Measurements from ENCODE around the gene VWA2. TPM values are rescaled to one million over a fixed set of nuclear protein-coding genes. Genes with fewer than 3 reads are reported as not detected.
A peak's percentile ranks its signal among the peaks of the same experiment; 100 is the strongest.

VWA2 gene
- total RNA-seq, 1 experiment from 2014 or later: not detected

GRCh38 chr10:114246679-114247305, 7.7 kb downstream of the VWA2 start:
- DNase-seq (ENCODE audit: low read depth): no peak

- no peak for DNase-seq (ENCODE audit: low read depth)
These were observed 11.2 kb downstream of the VWA2 start for GRCh38 chr10:114250236-114250635.

GRCh38 chr10:114250716-114251115, 11.7 kb downstream of the VWA2 start:
- no peak for DNase-seq (ENCODE audit: low read depth)

- DNase-seq (ENCODE audit: low read depth): no peak
These were observed 13.0 kb downstream of the VWA2 start for GRCh38 chr10:114252092-114252491.

DNA sequence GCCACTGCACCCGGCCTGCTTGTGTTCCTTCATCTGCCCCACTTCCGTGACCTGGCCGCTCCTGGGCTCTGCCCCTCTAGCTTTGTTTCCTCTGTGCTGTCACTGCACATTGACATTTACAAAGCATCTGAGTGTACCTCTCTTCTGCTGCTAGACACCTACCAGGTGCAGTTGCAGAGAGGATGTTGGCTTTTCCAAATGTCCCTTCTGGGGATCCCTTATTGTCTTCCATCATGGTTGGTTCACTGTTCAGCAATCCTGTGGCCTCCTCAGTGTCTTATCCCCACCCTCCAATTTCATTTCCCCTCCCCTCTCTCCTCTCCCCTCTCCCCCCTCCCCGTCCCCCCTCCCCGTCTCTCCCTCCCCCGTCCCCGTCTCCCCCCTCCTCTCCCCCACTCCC, 13.8 kb downstream of the VWA2 start:
- DNase-seq (ENCODE audit: low read depth): no peak

- no peak for DNase-seq (ENCODE audit: low read depth)
These were observed 16.2 kb downstream of the VWA2 start for GRCh38 chr10:114255227-114255626.

DNA sequence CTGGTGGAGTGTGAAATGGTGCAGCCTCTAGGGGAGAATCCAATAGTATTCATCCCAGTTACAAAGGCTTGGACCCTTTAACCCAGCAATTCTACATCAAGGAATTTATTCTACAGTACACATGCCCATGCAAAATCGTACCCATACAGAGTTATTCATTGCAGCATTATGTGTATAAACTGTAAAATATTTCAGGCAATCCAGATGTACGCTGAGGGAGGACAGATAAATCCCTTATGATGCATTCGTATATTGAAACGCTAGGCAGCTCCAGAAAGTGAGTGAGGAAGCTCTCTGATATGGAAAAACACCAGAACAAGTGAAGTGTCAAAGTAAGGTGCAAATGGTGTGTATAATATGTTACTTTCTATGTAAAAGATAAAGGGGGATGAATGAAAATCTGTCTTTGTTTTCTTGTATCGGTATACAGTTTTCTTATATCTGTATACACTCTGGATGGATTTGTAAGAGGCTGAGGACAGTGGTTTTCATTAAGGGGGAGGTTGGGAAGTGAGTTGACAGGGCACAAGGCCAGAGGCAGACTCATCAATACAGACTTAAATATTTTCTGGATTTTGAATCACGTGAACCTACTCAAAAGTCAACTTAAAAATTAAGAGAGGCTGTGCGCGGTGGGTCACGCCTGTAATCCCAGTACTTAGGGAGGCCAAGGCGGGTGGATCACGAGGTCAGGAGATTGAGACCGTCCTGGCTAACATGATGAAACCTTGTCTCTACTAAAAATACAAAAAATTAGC, 17.1 kb downstream of the VWA2 start:
- no peak for DNase-seq (ENCODE audit: low read depth)

- no peak for DNase-seq (ENCODE audit: low read depth)
These were observed 17.8 kb downstream of the VWA2 start for GRCh38 chr10:114256822-114257221.

GRCh38 chr10:114257498-114257897, 18.4 kb downstream of the VWA2 start:
- DNase-seq (ENCODE audit: low read depth): no peak

- DNase-seq (ENCODE audit: low read depth): no peak
These were observed 19.3 kb downstream of the VWA2 start for GRCh38 chr10:114258274-114258840.

DNA sequence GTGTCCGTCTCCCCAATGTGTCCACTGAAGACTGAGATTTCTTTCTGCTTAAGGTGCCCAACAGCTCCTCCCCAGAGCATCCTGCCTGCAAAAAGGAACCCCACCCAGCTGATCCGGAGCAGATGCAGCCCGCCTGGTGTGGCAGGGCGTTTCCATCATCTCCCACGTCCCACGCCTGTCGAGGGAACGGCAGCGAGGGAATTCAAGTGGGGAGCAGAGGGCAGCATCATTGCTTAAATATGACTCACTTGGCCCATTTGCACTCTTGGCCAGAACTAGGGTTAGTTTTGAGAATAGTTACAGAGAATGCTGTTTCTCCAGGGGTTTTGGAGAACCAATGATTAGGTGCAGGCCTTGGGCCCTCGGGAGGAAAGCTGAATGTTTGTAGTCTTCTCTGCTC, 20.8 kb downstream of the VWA2 start:
- DNase-seq (ENCODE audit: low read depth): peak; percentile 12

DNA sequence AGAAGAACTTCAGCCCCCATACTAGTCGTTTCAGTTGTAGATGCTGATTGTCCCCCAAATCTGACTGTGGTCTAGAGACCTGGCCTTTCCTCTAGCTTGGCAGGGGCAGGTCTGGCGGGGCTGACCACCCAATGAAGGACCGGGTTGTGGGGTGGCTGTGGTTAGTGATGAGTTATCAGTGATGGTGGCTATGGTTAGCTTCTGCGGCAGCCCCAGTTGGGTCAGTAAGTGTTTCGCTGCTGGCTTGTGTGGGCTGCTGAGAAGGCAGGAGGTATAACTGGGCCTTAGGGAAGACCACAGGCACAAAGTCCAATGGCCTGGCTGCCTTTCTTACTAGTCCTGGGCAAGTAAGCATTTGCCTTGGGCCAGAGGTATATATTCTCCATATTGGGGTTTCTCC, 21.3 kb downstream of the VWA2 start:
- no peak for DNase-seq (ENCODE audit: low read depth)

- peak; percentile 41 for DNase-seq (ENCODE audit: low read depth)
These were observed 22.0 kb downstream of the VWA2 start for GRCh38 chr10:114261076-114261475.

GRCh38 chr10:114262496-114262895, 23.4 kb downstream of the VWA2 start:
- no peak for DNase-seq (ENCODE audit: low read depth)

DNA sequence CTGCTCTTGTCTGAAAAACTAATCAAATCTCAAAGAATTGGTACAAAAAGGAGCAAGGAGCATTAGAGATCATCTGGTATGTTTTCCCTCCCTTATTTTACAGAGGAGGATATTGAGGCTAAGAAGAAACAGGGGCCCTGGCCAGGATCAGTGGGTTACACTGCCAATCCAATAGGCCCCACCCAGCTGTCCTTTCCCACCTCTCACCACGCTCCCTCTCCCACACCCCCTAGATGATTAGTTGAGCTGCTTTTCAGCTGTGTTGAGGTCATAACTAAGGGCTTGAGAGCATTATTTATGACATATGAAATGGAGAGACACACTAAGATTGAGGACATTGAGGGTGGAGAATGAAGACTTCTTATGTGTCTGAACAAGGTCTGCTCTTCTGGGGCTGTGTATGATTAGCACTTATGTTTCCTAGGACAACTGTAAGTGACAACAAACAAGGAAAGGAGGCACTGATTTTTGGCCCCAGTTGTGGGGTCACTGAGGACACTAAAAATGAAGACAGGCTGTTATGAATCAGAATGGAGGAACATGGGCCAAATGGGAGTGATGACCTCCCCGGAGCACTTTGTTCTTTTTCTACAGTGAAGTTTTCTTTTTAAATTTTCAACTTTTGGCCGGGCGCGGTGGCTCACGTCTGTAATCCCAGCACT, 26.5 kb downstream of the VWA2 start:
- DNase-seq (ENCODE audit: low read depth): no peak

DNA sequence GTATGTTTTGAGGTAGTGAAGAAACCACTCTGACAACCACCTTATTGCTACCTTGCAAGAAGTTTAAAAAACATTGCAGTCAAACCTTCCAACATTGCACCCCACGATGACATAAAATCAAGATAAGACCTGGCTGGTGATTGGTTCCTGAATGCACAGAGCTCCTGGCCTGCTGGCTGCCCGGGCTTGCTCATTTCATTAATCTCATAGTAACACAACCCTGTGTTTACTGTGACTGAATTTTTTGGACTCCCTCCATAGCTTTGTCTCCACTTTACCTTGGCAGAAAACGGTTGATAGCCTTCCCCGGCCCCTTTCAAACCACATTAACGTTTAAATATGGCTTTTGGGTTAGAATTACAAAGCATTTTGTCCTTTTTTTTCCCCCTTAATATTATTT, 27.5 kb downstream of the VWA2 start:
- no peak for DNase-seq (ENCODE audit: low read depth)

GRCh38 chr10:114271075-114271778, 32.2 kb downstream of the VWA2 start:
- DNase-seq (ENCODE audit: low read depth): no peak

GRCh38 chr10:114271779-114272167, 32.7 kb downstream of the VWA2 start:
- peak; percentile 95 for DNase-seq (ENCODE audit: low read depth)

DNA sequence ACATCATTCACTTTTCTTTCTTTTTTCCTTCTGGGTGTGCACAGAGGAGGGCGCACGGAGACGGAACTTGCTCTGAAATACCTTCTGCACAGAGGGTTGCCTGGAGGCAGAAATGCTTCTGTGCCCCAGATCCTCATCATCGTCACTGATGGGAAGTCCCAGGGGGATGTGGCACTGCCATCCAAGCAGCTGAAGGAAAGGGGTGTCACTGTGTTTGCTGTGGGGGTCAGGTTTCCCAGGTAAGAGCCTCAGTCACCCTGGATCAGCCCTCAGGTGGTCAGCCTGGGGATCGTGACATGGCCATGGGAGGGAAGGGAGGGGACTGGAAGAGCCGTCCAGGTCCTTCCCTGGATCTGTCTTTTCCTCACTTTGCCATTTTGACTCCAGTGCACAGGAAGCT, 33.6 kb downstream of the VWA2 start:
- no peak for DNase-seq (ENCODE audit: low read depth)

- DNase-seq (ENCODE audit: low read depth): no peak
These were observed 34.9 kb downstream of the VWA2 start for GRCh38 chr10:114273910-114274309.

GRCh38 chr10:114274616-114275453, 35.8 kb downstream of the VWA2 start:
- no peak for DNase-seq (ENCODE audit: low read depth)
